SIG-M5 (cell line): Measurements from ENCODE around the gene NXN.
"Not testable (repeated sequence)": the region's sequence is repeated elsewhere in the genome, so short reads cannot be mapped to it uniquely, and the experiment has no call there.

ENCODE experiments used
- DNase-seq: peaks from one replicate; lab custom pipeline; 2025; lab: John Stamatoyannopoulos, UW

Gene NXN

DNA sequence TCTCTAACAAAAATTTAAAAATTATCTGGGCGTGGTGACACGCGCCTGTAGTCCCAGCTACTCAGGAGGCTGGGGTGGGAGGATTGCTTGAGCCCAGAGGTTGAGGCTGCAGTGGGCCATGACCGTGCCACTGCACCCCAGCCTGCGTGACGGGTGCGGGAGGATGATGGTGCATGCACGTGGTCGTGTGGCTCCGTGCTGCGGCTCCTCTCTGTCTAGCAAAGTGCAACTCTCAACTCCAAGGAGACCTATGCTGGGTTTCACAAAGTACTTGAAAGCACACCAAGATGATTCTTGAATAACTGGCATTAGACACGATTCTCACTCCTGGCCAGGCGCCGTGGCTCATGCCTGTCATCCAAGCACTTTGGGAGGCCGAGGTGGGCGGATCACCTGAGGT is 25.8 kb downstream of the NXN start:
- no peak for DNase-seq

DNA sequence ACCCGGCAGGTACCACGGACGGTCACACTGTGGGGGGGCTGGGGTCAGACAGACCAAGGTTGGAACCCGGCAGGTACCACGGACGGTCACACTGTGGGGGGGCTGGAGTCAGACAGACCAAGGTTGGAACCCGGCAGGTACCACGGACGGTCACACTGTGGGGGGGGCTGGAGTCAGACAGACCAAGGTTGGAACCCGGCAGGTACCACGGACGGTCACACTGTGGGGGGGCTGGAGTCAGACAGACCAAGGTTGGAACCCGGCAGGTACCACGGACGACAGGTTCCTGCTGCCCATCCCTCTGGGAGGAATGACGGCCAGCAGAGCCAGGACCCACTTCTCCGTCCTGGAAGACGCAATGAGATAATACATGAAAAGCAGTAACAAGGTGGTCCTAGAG is 27.0 kb downstream of the NXN start:
- not testable (repeated sequence) for DNase-seq

DNA sequence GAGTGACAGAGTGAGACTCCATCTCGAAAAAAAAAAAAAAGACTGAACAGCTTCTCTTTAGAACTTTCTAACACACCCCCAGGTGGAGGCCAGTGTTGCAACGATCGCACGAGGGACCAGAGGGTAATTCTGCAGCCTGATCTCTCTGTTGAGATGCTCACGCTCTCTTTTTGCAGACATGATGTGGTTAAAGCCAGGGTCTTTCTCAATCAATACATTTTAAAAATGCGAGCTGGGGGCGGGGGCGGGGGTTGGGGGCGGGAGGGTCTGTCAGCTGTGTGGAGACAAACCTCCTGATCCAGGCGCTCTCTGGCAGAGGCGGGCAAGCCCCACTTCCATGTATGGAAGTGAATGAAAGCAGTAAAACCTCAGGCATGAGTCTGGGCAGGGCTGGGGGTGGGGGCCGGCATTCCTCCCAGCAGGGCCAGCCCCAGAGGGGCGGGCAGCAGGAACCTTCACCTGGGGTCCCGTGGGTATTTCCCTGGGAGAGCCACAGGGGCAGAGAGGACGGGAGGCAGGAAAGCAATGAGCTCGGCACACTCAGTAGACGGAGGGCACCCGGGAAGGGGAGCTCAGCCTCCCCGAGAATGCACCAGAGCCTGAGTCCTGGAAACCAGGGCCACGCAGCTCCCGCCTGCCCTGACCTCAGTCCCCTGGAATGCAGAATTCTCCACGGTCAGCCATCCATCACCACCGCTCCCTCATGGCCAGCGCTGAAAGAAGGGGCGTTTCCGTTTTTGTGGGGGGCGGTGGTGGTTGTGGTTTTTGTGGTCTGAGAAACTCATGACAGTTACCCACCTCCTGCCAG is 28.0 kb downstream of the NXN start:
- DNase-seq = no peak

DNA sequence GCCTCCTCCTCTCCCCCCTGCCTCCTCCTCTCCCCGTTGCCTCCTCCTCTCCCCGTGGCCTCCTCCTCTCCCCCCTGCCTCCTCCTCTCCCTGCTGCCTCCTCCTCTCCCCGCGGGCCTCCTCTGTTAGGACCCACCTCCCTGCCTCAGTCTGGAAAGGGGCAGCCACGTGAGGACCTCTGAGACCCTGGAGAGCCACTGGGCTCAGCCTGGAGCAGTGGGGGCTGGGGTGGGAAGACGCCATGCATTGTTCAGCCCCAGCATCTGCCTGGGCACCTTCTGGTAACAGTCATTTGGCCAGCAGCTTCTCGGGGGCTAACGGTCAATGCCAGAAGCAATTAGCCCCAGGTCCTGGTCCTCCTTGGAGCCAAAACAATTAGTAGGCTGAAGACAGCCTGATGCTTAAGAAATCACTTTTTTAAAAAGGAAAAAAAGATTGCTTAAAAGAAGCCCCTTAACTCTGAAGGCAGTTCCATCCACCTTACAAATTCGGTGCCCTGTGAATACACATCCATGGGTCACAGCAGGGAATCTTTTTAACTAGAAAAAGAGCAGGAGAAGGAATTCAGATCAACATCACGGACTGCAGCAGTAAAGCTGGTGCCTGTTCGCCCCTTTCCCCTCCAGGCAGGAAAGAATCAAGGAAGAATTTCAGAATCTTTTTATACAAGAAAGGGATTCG is 29.8 kb downstream of the NXN start:
- DNase-seq = no peak

DNA sequence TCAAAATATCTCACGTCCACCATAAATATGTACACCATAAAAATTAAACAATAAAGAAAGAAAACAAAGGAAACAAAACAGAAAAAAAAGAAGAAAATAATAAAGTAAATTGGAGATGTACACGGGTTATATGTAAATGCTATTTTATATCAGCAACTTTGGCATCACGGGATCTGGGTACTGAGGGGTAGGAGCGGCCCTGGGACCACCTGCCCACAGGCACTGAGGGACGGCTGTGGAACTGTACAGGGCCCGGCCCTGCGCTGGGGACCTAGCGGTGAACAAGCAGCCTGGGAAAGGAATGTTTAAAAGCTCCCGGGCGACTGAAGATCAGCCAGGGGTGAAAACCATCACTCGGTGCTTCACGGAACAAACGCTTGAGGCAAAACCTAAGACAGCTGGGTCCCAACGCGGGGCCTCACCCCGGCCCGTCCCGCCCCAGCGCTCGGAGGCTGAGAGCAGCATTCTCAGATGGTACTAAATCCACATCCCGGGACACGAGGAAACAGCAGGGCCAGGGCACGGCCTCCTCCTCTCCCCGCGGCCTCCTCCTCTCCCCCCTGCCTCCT is 31.2 kb downstream of the NXN start:
- no peak for DNase-seq

DNA sequence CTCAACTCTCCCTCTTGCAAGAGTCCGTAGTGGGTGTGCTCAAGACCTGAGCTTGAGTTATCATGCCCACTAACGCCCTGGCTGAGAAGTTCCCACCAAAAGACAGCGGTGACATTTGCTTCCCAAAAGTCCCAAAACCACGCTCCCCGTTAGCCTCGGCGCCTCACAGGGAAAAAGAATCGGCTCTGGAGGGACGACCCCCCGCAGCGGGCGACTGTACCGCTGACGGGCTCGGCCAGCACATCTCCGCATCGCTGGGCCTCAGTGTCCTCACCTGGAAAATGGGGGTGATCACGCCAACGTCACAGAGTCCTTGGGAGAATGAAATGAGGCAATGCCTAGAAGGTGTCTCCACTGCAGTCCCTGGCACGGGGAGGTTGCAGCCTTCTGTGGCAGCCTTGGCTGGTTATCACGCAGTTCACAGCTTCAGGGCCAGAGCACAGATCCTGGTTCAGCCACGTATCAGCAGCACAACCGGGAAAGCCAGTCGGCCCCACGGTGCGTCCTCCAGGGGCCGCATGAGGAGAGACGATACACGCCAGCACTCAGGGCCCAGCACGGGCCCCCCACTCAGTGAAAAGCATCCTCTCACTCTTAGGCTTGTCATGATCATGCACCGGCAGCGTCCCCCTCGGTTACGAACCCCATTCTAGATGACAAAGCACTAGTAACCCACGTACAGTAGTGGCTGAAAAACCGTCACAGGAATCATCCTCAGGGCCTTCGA is 32.9 kb downstream of the NXN start:
- DNase-seq = no peak

DNA sequence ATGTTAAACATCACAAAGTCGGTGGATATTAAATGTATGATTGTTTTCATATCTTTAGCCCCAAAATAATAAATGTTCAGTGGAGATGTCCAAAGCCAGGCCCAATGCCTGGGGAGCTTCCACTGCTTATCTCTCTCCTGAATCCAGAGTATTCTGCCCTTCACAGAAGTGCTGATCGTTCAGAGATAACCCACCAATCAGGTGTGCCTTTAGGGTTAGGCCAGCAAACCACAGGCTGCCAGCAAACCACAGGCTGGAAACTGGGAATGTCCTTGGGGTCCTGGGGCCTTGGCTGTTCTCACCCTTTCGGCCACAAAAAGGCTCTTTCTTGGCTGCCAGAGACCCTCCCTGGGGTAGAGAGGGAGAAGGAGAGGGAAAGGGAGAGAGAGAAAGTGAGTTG is 33.9 kb downstream of the NXN start:
- no peak for DNase-seq

DNA sequence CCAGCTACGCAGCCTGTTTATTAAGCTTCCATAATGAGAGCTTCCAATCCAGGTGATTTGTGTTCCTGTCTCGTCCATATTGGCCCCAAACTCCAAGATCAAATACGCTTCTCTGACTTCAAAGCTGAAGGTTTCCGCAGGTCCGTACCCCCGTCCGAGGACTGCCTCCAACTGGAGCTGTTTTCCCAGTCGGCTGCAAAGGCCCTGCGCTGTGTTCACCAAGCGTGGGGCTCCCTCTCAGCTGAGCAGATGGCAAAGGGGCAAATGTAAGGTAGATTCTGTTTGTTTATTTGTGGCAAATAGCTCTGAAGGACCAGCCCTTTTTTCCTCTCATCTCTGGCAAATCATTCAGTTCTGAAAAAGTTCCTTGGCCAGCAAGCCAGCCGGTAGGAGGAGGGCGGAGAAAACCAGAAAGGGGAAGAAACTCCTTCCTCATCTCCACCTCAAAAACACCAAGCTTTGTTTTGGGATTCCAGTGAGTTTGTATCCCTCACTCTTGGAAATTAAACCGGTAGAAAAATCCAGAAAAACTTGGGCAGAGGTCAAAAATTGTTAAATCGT is 35.2 kb downstream of the NXN start:
- DNase-seq = no peak

DNA sequence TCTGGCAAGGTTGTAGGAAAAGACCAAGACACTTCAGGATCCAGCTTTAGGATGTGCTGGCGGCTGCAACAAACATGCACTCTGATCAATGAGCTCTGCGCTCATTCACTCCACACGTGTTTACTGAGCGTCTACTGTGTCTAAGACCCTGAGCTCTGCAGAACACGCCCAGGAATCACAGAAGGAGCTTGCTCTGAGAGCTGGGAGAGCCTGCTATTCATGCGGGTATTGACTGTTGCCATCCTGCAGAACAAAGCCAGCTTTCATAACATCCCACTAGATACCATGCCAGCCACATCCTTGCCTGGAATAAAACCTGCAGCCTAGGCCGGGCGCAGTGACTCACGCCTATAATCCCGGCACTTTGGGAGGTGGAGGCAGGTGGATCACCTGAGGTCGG is 44.1 kb downstream of the NXN start:
- DNase-seq = no peak

DNA sequence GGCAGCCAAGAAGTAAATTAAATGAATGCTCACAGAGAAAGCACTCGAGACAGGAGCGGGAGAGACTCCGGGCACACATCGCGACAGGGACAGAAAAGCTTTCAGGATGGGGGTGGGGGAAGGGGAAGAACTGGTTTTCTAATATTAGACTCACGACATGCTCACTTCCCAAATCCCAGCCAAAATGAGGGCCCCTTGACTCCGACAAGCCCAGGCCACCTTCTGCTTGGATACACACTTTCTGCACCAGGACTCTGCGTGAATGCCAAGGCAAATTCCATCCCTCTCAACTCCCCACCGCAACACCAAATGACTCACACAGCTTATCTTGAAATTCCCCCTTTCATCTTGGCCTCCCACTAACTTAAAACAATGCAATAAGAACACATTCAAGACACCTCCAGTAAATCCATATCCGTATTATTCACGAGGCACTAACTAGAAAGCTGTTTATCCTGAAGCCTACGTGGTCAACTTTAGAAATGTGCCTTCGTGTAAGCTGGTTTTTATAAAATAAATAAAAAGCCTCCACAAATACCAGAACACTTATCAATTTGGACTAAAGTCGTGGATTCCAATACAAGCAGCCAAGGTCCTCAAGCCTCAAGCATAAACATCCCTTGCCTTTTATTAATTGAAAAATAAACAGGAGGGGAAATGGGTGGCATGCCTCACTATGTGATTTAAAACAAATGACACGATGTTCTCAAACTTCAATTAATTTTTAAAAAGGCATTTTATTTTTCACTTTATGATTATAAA is 46.1 kb downstream of the NXN start:
- no peak for DNase-seq

DNA sequence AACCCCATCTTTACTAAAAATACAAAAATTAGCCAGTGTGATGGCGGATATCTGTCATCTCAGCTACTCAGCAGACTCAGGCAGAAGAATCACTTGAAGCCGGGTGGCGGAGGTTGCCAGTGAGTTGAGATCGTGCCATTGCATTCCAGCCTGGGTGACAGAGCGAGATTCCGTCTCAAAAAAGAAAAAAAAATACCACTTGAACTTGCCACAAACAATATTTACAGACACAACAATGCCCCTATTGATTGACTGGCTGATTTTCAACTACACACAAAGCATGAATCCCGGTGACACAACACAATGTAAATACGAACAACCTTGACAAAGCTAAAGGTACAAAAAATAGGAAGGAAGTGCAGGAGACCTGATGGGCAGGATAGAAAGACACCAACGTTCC is 49.3 kb downstream of the NXN start:
- DNase-seq = no peak

DNA sequence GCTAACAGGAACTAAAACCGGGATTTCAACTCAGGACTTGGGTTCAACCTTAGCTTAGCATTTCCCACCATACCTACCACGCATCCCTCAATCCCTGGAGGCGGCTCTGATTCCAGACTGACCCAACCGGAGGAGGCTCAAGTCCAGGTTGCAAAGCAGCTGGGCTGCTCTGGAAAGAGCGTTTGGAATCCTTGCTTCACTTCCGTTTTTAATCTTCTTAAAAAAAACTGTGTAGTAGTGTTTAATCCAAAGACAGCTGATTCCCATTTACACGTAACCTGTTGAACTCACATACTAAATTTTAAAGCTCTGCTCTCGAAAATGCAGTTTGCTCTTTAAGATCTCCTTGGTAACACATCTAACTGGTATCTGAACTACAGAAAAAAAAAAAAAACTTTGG is 50.0 kb downstream of the NXN start:
- DNase-seq = no peak

DNA sequence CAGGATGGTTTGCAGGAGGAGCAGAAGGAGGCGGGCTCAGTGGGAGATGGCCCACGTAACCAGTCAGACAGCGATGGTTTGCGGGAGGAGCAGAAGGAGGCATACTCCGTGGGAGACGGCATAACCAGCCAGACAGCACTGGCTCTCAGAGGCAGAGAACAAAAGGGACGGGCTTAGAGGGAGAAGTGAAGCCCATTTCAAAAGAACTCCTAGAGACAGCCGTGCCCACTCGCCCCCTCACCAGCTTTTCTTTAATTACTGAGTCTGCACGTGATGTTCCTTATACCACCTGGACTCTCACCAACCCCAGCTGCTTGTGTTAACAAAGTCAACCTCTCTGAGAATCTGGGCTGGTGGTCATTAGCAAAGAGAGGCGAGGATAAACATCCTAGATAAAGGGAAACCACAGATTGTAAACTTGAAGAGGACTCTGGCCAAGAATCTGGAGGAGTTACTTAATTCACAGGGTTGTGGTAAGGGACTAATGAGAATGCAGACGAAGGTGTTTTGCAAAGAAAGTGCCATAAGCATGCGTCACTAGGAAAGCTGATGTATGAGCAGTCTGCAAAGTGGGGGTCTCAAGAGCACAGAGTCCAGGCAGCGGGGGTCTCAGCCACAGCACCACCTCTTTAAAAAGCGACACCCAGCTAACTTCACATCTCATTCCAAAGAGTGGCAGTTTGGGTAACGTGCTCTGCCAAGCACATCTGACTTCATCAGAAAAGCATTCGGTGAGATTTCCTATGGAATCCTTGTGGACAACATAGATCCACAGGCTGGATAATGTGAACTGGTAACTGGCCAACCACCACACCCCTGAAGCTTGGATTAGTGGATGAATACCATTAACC is 51.7 kb downstream of the NXN start:
- DNase-seq = no peak

DNA sequence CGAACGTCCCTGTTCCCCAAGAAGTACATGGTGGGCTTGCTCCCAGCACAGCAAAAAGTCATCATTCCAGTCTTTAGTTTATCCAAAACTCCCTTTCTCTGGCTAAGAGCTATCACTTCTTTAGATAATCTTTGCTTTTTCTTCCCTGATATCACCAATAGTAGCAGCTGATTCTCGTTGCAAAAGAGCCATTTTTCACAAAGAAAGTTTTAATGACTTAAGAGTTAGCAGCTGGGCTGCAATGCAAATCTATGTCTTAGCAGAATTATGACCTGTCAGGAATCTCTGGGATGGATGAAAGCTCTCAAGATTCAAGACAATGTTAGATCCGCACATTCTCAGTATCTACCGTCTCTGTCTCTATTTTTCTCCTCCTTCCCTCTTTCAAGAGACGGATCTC is 53.8 kb downstream of the NXN start:
- DNase-seq = no peak

DNA sequence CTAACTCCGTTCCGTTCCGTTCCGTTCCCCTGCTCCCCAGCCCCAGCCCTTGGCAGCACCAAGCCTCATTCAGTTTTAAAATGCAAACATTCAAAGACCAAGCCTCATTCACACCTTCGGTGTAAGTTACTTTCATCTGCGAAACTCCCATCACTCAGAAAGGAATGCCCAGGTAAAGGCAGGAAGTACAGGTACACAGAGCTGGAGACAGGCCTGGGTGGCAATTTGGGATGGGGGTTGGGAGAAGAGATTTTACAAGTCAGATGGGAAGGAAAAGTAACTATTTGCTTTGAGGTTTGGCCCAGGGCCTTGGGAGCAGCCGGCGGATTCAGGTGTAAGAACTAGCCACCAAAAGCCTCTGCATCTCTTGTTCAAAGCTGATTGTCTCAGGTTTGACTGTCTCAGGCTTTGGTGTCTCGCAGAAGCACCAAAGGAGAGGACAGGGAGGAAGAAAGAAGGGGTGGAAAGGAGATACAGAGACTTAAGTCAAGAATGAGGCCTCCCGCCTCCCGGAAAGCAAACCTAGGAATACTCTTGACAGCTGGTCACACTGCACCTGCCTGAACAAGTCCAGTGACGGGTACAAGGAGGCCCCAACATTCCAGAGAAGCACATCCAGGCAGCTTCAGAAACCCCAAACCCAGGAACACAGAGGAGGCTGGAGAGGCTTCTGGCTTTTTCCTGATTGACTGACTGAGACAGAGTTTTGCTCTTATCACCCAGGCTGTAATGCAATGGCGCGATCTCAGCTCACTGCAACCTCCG is 54.7 kb downstream of the NXN start:
- DNase-seq = no peak

DNA sequence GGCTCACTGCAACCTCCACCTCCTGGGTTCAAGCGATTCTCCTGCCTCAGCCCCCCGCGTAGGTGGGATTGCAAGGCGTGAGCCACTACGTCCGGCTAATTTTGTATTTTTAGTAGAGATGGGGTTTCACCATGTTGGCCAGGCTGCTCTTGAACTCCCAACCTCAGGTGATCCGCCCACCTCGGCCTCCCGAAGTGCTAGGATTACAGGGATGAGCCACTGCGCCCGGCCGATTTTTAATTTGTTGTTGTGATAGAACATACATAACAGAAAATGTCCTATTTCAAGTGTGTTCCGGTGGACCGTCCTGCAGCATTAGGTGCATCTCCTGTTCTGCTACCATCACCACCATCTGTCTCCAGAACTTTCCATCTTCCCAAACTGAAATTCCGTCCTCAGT is 55.3 kb downstream of the NXN start:
- DNase-seq = not testable (repeated sequence)

DNA sequence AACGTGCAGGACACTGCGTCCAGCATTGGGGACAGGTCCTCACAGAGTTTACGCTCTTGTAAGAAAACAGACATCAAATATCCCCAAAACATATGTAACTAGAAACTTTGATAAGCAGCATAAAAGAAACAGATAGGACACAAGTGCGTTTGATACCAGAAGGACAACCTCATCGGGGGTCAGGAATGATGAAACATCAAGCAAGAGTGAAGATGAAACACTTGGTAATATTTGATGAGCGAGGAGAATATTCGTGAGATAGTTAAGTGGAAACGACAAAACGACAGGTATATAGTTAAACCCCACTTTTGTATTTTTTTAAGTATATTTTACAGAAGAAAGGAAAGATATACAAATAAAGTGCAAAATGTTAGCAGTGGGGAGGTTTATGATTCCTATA is 55.9 kb downstream of the NXN start:
- no peak for DNase-seq

DNA sequence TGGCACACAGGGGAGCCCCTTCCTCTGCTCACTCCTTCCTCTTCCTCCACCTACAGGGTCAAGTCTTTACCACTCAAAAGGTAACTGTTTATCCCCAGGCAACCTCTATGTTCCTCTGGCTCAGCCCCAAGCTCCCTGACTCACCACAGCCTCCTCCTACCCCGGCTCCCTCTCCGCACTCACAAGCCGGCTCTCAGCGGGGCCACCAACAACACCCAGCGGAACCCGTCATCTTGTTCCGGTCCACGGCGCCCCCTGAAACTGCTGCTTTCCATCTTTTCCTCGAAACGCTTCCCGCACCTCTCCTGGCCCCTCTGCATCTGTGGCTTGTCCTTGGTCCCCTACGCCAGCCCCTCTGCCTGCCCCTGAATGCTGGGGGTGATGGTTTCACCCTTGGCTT is 58.4 kb downstream of the NXN start:
- no peak for DNase-seq

DNA sequence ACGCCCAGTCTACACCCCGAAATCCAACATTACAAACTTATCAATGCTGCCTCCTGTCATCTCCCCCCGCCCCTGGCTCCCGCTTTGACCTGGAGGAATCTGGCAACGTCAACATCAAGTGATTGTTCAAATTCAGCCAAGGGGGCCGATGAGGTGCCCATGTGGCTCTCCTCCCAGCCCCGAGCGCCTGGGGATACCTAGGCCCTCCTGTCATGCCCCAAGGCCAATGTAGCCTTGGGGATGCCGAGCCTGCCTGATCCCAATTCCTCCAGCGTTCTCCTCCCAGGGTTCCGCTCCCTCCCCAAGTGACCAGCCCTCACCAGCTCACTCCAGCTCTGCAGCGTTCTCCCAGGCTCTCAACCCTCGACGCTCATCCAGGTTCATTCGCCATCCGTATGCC is 59.4 kb downstream of the NXN start:
- DNase-seq = no peak
